ENCODE data around the gene NIPBL. TPM values are rescaled to one million over a fixed set of nuclear protein-coding genes. Genes with fewer than 3 reads are reported as not detected.

The NIPBL gene
- total and polyA plus RNA-seq, 7 donors: 7.6 to 66.4 (median 53.5) TPM

GRCh38 chr5:37109338-37109737 is 232.8 kb downstream of the NIPBL start:
- WGBS, 2 donors: 23 to 76% methylated on average over 3 of the region's 3 CpGs
- H3K9me3 ChIP-seq: no peaks in the 10 kb centered on the region
- DNase-seq: no peak
- no peaks in the 10 kb centered on the region for H3K4me1 ChIP-seq
- H3K27ac ChIP-seq: no peak overlapping the region
- H3K27me3 ChIP-seq: no peaks in the 10 kb centered on the region
- TF ChIP-seq CTCF (IDR thresholded peaks at IDR 0.05) (no peak), POLR2A (IDR thresholded peaks at IDR 0.05) (no peak), POLR2AphosphoS5 (IDR thresholded peaks at IDR 0.05) (no peak), EP300 (IDR thresholded peaks at IDR 0.05) (no peak)
- peaks cover 0 to 80% (median 33%) of the 10 kb centered on the region in 4 donors for H3K36me3 ChIP-seq
- no peak overlapping the region for H3K4me3 ChIP-seq
- intact Hi-C loops (cut with DNase I): no loop called here

- Histone ChIP-seq H3K9me3 (no peaks in the 10 kb centered on the region), H3K27me3 (no peaks in the 10 kb centered on the region), H3K4me3 (no peak overlapping the region), H3K36me3 (peaks cover 0 to 80% (median 33%) of the 10 kb centered on the region in 4 donors), H3K27ac (no peak overlapping the region), H3K4me1 (no peaks in the 10 kb centered on the region)
- DNase-seq: no peak
- intact Hi-C loops (cut with DNase I): no loop called here
- WGBS, 2 donors: 26 to 66% methylated on average over 1 of the region's 1 CpG
- no peak for TF ChIP-seq POLR2AphosphoS5 (IDR thresholded peaks at IDR 0.05)
- TF ChIP-seq POLR2A (IDR thresholded peaks at IDR 0.05): no peak
- no peak for TF ChIP-seq CTCF (IDR thresholded peaks at IDR 0.05)
- TF ChIP-seq EP300 (IDR thresholded peaks at IDR 0.05): no peak
Observed at GRCh38 chr5:37110135-37110534, 233.6 kb downstream of the NIPBL start.

GRCh38 chr5:37111426-37112382 is 235.1 kb downstream of the NIPBL start:
- TF ChIP-seq POLR2AphosphoS5 (IDR thresholded peaks at IDR 0.05) (no peak), POLR2A (IDR thresholded peaks at IDR 0.05) (no peak), EP300 (IDR thresholded peaks at IDR 0.05) (no peak), CTCF (IDR thresholded peaks at IDR 0.05) (no peak)
- no peaks in the 10 kb centered on the region for H3K4me1 ChIP-seq
- H3K27me3 ChIP-seq: no peaks in the 10 kb centered on the region
- H3K4me3 ChIP-seq: no peak overlapping the region
- peaks cover 0 to 69% (median 28%) of the 10 kb centered on the region in 4 donors for H3K36me3 ChIP-seq
- DNase-seq: no peak
- no peaks in the 10 kb centered on the region for H3K9me3 ChIP-seq
- intact Hi-C loops (cut with DNase I): no loop called here
- 30 to 32% methylated on average over 4 of the region's 4 CpGs for WGBS, 2 donors
- no peak overlapping the region for H3K27ac ChIP-seq

- H3K36me3 ChIP-seq: peaks cover 0 to 69% (median 23%) of the 10 kb centered on the region in 4 donors
- TF ChIP-seq POLR2A (IDR thresholded peaks at IDR 0.05) (no peak), POLR2AphosphoS5 (IDR thresholded peaks at IDR 0.05) (no peak), EP300 (IDR thresholded peaks at IDR 0.05) (no peak), CTCF (IDR thresholded peaks at IDR 0.05) (no peak)
- H3K9me3 ChIP-seq: no peaks in the 10 kb centered on the region
- 82 to 93% methylated on average over 3 of the region's 3 CpGs for WGBS, 2 donors
- DNase-seq: no peak
- intact Hi-C loops (cut with DNase I): no loop called here
- H3K4me3 ChIP-seq: no peak overlapping the region
- no peaks in the 10 kb centered on the region for H3K4me1 ChIP-seq
- no peaks in the 10 kb centered on the region for H3K27me3 ChIP-seq
- no peak overlapping the region for H3K27ac ChIP-seq
Observed at GRCh38 chr5:37112383-37112991, 235.9 kb downstream of the NIPBL start.
